ENCODE results near the gene AGA.

The AGA gene

GRCh38 chr4:177446586-177446985 lies 4.3 kb upstream of the AGA start:
- no peak for DNase-seq

DNA sequence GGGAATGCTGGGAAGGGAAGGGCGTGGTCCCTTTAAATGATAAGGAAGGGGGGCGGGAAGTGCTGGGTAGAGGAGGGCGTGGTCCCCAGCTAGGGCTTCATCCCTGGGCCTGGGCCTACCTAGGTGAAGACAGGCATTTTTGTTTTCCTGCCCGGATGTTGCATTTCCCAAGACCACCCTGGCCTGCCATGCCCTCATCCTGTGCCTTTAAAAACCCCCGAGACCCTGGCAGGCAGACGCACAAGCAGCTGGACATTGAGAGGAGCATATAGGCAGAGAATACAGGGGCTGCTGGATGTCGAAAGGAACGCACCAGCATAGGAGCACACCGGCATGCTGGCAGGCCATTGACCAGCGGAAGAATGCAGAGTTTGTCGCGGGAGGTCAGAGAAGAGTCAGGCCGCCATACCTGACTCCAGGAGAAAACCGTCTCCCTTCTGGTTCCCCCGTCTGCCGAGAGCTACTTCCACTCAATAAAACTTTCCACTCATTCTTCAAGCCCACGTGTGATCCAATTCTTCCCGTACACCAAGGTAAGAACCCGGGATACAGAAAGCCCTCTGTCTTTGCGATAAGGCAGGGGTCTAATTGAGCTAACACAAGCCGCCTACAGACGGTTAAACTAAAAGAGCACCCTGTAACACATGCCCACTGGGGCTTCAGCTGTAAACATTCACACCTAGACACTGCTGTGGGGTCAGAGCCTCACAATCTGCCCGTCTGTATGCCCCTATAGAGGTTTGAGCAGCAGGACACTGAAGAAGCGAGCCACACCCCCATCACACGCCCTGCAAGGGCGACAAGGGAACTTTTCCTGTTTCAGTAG lies 2.9 kb upstream of the AGA start:
- no peak for DNase-seq

GRCh38 chr4:177441061-177441802 lies 1.0 kb downstream of the AGA start:
- DNase-seq: no peak

GRCh38 chr4:177436456-177436855 lies 5.8 kb downstream of the AGA start:
- DNase-seq: no peak

DNA sequence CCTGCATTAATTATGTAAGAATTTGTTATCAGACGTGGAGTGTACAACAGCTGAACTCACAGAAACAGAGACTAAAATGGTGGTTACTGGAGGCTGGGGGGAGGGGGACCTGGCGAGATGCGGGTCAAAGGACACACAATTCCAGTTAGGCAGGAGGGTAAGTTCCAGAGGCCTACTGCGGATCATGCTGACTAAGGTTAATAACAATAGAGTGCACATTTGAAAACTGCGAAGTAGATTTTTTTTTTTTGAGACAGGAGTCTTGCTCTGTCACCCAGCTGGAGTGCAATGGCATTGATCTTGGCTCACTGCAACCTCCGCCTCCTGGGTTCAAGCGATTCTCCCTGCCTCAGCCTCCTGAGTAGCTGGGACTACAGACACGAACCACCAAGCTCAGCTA lies 7.6 kb downstream of the AGA start:
- no peak for DNase-seq

GRCh38 chr4:177427192-177427591 lies 15.0 kb downstream of the AGA start:
- DNase-seq: no peak

GRCh38 chr4:177419434-177419833 lies 22.8 kb downstream of the AGA start:
- DNase-seq: no peak

DNA sequence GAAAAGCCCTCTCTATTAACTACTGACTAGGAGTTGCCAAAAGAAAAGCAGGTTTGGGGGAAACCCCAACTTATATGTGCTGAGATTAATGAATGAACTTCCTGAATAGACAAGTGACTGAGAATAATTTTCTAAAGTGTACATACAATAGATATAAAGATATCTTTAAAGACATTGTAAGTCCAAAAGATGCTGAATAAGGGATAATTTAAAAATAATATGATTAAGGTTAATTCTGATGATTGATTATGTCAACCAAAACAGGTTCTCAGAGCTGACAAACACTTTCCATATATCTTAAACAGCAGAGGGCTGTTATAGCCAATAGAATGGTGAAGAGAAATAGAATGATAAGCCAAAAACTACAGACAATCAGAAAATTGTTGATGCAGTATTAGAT lies 28.6 kb downstream of the AGA start:
- no peak for DNase-seq

DNA sequence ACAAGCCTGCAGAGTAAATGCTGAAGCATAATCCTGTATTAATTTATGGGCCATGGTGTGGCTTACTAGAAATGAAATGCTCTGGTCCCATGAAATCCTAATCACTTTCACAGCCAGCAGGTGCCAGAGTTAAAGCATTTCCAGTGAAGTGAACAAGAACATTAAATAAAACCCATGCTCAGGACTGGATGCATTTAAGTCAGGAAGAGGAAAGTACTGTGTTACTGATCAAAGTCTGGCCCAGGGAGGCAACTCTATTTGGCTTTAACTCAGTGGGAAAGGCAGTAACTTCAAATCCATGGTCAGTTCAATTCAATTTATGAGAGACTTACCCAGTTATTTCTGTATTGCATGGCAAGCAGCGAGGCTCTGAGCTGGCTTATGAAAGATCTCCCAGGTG lies 29.2 kb downstream of the AGA start:
- no peak for DNase-seq

GRCh38 chr4:177411996-177412395 lies 30.2 kb downstream of the AGA start:
- DNase-seq: no peak

DNA sequence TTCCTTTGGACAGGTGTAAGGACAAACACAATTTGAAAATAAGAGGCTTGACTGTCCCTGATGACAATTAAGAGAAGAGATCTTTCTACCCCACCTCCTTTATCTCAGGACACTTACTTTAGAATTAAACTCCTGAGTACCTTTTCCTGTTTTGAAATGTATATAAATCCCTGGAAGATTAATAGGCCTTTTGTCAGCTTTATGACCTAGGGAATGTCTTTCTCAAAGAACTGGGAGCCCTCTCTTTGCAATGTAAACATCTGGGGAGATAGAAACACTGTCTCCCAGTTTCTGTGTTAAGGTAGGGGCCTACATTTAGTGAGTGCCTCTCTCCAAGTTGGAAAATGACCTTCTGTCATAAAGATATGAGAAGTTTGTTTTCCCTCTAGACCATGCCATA lies 31.7 kb downstream of the AGA start:
- no peak for DNase-seq

DNA sequence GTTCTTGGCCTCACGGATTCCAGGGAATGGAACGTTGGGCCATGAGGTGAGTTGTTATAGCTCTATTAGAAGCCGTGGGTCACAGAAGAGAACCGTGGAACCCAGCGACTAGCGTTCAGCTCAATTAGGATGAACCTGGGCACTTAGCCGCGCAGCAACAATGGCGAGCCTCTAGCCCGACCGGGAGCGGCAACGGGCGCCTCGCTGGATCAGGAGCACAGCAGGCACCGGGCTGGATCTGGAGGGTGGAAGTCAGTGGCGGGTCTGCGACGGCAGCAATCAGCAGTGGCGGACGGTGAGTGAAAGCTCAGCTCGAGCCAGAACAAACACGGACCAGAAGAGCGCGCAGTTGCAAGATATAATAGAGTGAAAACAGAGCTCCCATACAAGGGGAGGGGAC lies 34.2 kb downstream of the AGA start:
- DNase-seq: no peak

DNA sequence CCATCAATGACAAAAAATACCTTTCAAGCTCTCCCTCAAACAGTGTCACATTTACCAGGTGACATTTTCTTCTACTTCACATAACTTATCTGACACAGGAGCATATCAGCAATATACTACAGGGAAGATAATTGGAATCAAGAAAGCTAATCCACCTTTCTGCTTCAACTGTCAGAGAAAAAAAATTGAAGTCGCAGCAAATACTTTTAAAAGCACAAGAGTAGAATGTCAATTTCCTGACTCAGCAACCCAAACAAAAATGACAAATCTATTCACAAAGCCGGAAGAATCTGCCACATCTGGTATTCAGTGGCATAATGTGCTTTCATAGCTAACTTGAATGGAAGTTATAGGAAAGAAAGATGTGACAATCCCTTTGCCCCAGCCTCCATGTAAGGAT lies 36.7 kb downstream of the AGA start:
- no peak for DNase-seq

- DNase-seq: no peak
Measured at GRCh38 chr4:177404986-177405385, 37.3 kb downstream of the AGA start.

DNA sequence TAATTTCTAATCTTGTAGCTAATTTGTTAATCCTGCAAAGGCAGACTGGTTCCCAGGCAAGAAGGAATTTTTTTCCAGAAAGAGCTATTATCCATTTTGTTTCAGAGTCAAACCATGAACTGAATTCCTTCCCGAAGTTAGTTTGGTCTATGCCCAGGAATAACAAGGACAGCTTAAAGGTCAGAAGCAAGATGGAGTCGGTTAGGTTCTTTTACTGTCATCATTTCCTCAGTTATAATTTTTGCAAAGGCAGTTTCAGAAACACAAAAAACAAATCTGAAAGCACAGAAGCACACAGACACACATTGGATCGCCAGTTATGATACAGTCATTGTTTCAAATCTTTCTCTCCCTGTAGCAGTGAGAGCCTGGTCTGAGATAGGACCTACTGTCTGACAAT lies 37.9 kb downstream of the AGA start:
- no peak for DNase-seq

GRCh38 chr4:177403746-177404145 lies 38.5 kb downstream of the AGA start:
- DNase-seq: no peak

DNA sequence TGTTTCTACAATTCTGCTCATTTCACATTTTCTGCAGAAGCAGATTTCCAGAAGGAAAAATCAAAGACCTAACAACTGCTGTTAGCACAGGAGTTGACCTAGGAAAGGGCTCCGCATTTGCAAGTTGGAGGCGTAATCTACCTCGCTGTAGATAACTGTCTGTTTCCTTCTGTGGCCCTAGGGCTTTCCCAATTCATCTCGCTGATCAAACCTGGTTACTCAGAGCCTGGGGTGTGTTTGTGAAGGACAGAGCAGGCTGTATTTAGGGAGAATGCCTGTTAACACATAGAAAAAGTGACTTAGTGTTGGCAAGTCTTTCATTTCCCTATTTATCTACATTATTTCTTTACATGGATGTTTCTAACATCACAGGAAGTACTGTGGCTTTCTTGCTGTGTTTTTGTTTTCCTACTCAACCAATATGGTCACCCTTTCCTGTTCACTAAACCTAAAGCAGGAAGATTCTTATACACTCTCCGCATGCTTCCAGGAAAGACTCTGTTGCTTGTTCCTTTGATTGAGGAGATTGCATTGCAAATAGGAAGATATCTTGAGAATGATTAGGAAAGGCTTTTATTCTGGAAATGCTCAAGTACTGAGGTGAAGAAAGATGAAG lies 40.5 kb downstream of the AGA start:
- no peak for DNase-seq

DNA sequence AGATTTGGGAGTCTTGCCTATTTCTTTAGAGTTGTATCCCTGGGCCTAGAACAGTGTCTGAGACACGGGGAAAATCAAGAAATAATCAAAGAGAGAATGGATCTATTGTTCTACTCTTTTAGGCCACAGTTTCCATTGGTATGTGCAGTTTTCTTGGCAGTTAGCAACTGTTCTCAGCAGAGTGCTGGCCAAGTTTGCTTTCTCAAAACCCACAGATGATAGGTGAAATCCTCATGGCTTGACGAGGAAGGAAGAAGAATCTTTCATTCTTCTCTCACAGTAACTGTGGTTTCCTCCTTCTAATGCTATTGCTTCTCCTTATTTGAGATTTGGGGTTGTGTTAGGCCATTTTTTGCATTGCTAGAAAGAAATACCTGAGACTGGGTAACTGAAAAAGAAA lies 42.2 kb downstream of the AGA start:
- no peak for DNase-seq

GRCh38 chr4:177396352-177396751 lies 45.9 kb downstream of the AGA start:
- no peak for DNase-seq

GRCh38 chr4:177393236-177393635 lies 49.0 kb downstream of the AGA start:
- no peak for DNase-seq

DNA sequence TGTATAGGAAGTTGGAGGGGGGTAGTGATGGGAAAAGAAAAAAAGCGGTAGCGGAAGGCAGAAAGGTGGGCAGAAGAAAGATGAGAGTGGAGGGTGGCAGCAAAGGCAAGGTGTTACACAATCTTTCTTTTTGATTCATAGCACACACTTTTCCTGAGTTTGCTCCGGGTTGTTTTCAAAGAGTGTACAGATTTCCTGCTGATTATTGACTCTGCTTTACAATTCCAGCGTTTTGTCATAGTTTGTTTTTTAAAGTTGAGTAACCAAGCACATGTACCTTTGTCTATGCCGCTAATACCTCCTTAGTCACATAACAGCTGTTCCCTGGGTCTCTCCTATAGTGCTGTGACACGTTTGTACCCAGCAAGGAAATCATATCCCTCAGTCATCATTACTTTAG lies 50.3 kb downstream of the AGA start:
- no peak for DNase-seq

DNA sequence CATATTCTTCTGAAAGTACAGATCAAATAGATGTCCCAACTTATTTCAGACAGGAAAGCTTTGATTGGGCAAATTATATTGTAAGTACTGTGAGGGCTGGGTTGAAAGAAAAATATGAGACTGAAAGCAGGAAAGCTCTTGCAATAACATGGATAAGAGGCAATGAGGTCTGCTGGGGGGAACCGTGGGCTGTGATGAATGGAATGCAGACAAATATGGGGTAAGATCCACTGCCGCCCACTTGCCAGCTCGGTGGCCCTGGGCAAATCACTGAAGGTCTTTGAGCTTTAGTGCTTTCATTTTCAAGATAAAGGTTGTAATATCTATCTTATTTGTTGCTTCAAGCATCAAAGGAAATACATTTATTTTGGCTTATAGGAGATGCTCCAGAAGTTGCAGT lies 51.0 kb downstream of the AGA start:
- no peak for DNase-seq

- DNase-seq: no peak
Measured at GRCh38 chr4:177386278-177386815, 55.9 kb downstream of the AGA start.
